Neural cell (in vitro differentiated cells): ENCODE data around the gene MYO9B.

Experiments used
- CTCF ChIP-seq: fragments of 450-650 bp; IDR thresholded peaks from 2 replicates; pipeline ENCODE4 v1.5.1; 2014; ENCODE audit warnings: antibody characterized with exemption, mild to moderate bottlenecking, moderate library complexity; ENCODE audit not compliant: poor library complexity, severe bottlenecking
- EP300 ChIP-seq: fragments of 450-650 bp; conservative IDR thresholded peaks from 2 replicates; pipeline ENCODE4 v1.6.1; 2014; ENCODE audit warnings: antibody characterized with exemption, mild to moderate bottlenecking, moderate library complexity; ENCODE audit not compliant: poor library complexity, severe bottlenecking
- EZH2 ChIP-seq: fragments of 200-600, 300-800 bp; shearing (Covaris generic), sonication (generic); IDR thresholded peaks from 2 replicates; pipeline ENCODE4 v1.6.1; 2014; ENCODE audit warnings: antibody characterized with exemption, low read length, borderline replicate concordance, mild to moderate bottlenecking; ENCODE audit not compliant: insufficient read depth, poor library complexity, severe bottlenecking
- RAD21 ChIP-seq: fragments of 450-650 bp; conservative IDR thresholded peaks from 2 replicates; pipeline ENCODE4 v1.6.1; 2014; ENCODE audit warnings: antibody characterized with exemption, mild to moderate bottlenecking, moderate library complexity

- TF ChIP-seq CTCF (no peak), EP300 (no peak), EZH2 (no peak), RAD21 (no peak)
These were observed 61.8 kb downstream of the MYO9B start for GRCh38 chr19:17137417-17137816.
